ENCODE measurements around the gene NTN5. TPM values are rescaled to one million over a fixed set of nuclear protein-coding genes. Genes with fewer than 3 reads are reported as not detected.
A peak's percentile ranks its signal among the peaks of the same experiment; 100 is the strongest.

Gene NTN5
- polyA plus RNA-seq, 2 donors: 0.25 to 0.39 TPM

DNA sequence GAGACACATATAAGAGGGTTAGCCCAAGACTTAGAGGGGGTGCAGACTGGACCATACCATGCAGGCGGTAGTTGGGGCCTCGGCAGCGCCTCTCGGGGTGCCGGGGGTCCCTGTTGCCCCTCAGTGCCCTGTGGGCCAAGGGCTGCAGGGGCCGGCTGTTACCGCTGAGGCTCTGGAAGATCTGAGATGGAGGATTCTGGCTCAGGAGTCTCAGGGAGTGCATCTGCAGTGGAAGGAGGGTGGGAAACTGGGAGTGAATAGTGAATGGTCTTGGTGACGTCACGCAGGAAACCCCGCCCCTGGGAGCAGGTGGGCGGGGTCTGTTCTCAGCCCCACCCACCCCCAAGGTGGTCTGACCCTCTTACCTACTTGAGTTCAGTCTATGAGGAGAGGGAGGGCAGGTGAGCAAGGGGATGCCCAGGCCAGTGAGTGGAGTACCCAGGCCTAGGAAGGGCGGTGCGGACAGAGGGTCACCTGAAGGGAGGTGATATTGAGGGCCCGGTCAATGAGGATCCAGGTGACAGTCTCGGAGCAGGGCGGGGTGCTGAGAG is 33.9 kb downstream of the NTN5 start:
- Histone ChIP-seq H3K27me3 (ENCODE audit: control insufficient read depth in 1 of 2, insufficient read depth in 2 of 2, low read length in 2 of 2) (no peaks in the 10 kb centered on the region), H3K4me1 (ENCODE audit: control insufficient read depth in 2 of 2, insufficient read depth in 2 of 2, low read length in 1 of 2) (peaks cover 0 to 7% of the 10 kb centered on the region in 2 donors), H3K27ac (ENCODE audit: low read depth in 2 of 2, low read length in 1 of 2) (peak overlapping the region; percentile 98 to 99), H3K4me3 (ENCODE audit: low read depth in 1 of 2, low read length in 2 of 2) (no peak overlapping the region), H3K9me3 (ENCODE audit: control insufficient read depth in 2 of 2, insufficient read depth in 1 of 2, low read depth in 1 of 2, low read length in 1 of 2) (no peaks in the 10 kb centered on the region), H3K36me3 (ENCODE audit: control insufficient read depth in 2 of 2, insufficient read depth in 2 of 2, low read length in 1 of 2) (no peaks in the 10 kb centered on the region)
- 74 to 78% methylated on average over 16 of the region's 16 CpGs for WGBS, 2 donors

DNA sequence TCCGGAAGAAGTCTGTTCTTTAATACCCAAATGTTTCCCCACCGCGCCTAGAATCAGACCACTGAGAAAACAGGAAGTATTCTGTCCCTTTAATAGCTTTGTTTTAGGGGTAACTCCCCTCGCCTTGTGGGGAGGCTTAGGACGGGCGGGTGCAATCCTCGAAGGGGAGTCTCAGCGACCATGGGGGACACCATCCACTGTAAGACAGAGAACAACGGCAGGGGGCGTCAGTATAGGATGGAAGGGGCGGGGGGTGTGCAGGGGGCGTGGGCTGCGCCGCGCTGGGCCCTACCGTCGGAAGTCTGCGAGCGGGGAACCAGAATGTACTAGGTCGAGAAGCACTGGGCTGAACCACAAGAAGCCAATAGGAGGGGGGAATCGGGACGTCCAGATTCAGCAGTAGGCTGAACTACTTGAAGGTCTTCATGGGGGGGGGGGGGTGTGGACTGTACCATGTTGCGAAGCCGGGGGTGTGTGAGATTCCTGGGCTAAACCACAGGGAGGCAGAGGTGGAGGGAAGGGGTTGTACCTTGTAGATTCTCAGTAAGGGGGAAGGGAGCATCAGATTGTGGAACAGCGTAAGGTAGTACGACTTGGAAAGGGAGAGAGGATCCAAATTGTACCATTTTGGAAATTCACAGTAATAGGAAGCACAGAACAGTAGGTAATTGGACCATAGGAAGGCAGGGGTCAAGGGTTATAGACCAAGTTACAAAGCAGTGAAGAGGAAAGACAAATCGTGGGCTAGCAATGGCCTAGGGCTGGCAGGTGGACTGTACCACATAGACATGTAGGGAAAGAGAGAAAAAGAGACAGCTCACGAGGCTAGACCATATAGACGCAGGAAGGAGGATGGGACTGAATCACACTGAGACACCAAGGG is 34.6 kb downstream of the NTN5 start:
- Histone ChIP-seq H3K27me3 (ENCODE audit: control insufficient read depth in 1 of 2, insufficient read depth in 2 of 2, low read length in 2 of 2) (no peaks in the 10 kb centered on the region), H3K9me3 (ENCODE audit: control insufficient read depth in 2 of 2, insufficient read depth in 1 of 2, low read depth in 1 of 2, low read length in 1 of 2) (no peaks in the 10 kb centered on the region), H3K27ac (ENCODE audit: low read depth in 2 of 2, low read length in 1 of 2) (peak overlapping the region; percentile 98 to 99), H3K4me1 (ENCODE audit: control insufficient read depth in 2 of 2, insufficient read depth in 2 of 2, low read length in 1 of 2) (peaks cover 0 to 10% of the 10 kb centered on the region in 2 donors), H3K4me3 (ENCODE audit: low read depth in 1 of 2, low read length in 2 of 2) (peak overlapping the region; percentile 46 to 65), H3K36me3 (ENCODE audit: control insufficient read depth in 2 of 2, insufficient read depth in 2 of 2, low read length in 1 of 2) (no peaks in the 10 kb centered on the region)
- 6 to 7% methylated on average over 29 of the region's 29 CpGs for WGBS, 2 donors

- Histone ChIP-seq H3K4me3 (ENCODE audit: low read depth in 1 of 2, low read length in 2 of 2) (peak overlapping the region; percentile 61 to 65), H3K4me1 (ENCODE audit: control insufficient read depth in 2 of 2, insufficient read depth in 2 of 2, low read length in 1 of 2) (peaks cover 0 to 10% of the 10 kb centered on the region in 2 donors), H3K27me3 (ENCODE audit: control insufficient read depth in 1 of 2, insufficient read depth in 2 of 2, low read length in 2 of 2) (no peaks in the 10 kb centered on the region), H3K36me3 (ENCODE audit: control insufficient read depth in 2 of 2, insufficient read depth in 2 of 2, low read length in 1 of 2) (no peaks in the 10 kb centered on the region), H3K9me3 (ENCODE audit: control insufficient read depth in 2 of 2, insufficient read depth in 1 of 2, low read depth in 1 of 2, low read length in 1 of 2) (no peaks in the 10 kb centered on the region), H3K27ac (ENCODE audit: low read depth in 2 of 2, low read length in 1 of 2) (peak overlapping the region; percentile 98 to 99)
- WGBS, 2 donors: 0 to 1% methylated on average over 36 to 38 of the region's 38 CpGs
Observed at GRCh38 chr19:48637449-48637947, 35.3 kb downstream of the NTN5 start.

GRCh38 chr19:48636859-48637448 is 35.9 kb downstream of the NTN5 start, which contains the start of gene DBP:
DBP (minus strand) TSS chr19:48637379; CDS start chr19:48636994, 385 bp downstream.
- 0 to 1% methylated on average over 39 to 40 of the region's 40 CpGs for WGBS, 2 donors
- Histone ChIP-seq H3K27me3 (ENCODE audit: control insufficient read depth in 1 of 2, insufficient read depth in 2 of 2, low read length in 2 of 2) (no peaks in the 10 kb centered on the region), H3K9me3 (ENCODE audit: control insufficient read depth in 2 of 2, insufficient read depth in 1 of 2, low read depth in 1 of 2, low read length in 1 of 2) (no peaks in the 10 kb centered on the region), H3K36me3 (ENCODE audit: control insufficient read depth in 2 of 2, insufficient read depth in 2 of 2, low read length in 1 of 2) (no peaks in the 10 kb centered on the region), H3K4me1 (ENCODE audit: control insufficient read depth in 2 of 2, insufficient read depth in 2 of 2, low read length in 1 of 2) (peaks cover 0 to 10% of the 10 kb centered on the region in 2 donors), H3K27ac (ENCODE audit: low read depth in 2 of 2, low read length in 1 of 2) (peak within 1 kb of the TSS; percentile 98 to 99), H3K4me3 (ENCODE audit: low read depth in 1 of 2, low read length in 2 of 2) (peak within 1 kb of the TSS; percentile 61 to 65)

- WGBS, 2 donors: 1 to 2% methylated on average over 35 of the region's 35 CpGs
Observed at GRCh38 chr19:48635966-48636858, 36.6 kb downstream of the NTN5 start.

GRCh38 chr19:48635263-48635965 is 37.4 kb downstream of the NTN5 start:
- Histone ChIP-seq H3K4me3 (ENCODE audit: low read depth in 1 of 2, low read length in 2 of 2) (peak overlapping the region; percentile 61 to 65), H3K27ac (ENCODE audit: low read depth in 2 of 2, low read length in 1 of 2) (peak overlapping the region; percentile 98 to 99), H3K4me1 (ENCODE audit: control insufficient read depth in 2 of 2, insufficient read depth in 2 of 2, low read length in 1 of 2) (peaks cover 0 to 10% of the 10 kb centered on the region in 2 donors), H3K36me3 (ENCODE audit: control insufficient read depth in 2 of 2, insufficient read depth in 2 of 2, low read length in 1 of 2) (no peaks in the 10 kb centered on the region), H3K9me3 (ENCODE audit: control insufficient read depth in 2 of 2, insufficient read depth in 1 of 2, low read depth in 1 of 2, low read length in 1 of 2) (no peaks in the 10 kb centered on the region), H3K27me3 (ENCODE audit: control insufficient read depth in 1 of 2, insufficient read depth in 2 of 2, low read length in 2 of 2) (no peaks in the 10 kb centered on the region)
- WGBS, 2 donors: 1% methylated on average over 60 to 67 of the region's 67 CpGs

More at GRCh38 chr19:48635966-48636858, 36.6 kb downstream of the NTN5 start:
- Histone ChIP-seq H3K9me3 (ENCODE audit: control insufficient read depth in 2 of 2, insufficient read depth in 1 of 2, low read depth in 1 of 2, low read length in 1 of 2) (no peaks in the 10 kb centered on the region), H3K4me1 (ENCODE audit: control insufficient read depth in 2 of 2, insufficient read depth in 2 of 2, low read length in 1 of 2) (peaks cover 0 to 10% of the 10 kb centered on the region in 2 donors), H3K4me3 (ENCODE audit: low read depth in 1 of 2, low read length in 2 of 2) (peak overlapping the region; percentile 61 to 65), H3K36me3 (ENCODE audit: control insufficient read depth in 2 of 2, insufficient read depth in 2 of 2, low read length in 1 of 2) (no peaks in the 10 kb centered on the region), H3K27me3 (ENCODE audit: control insufficient read depth in 1 of 2, insufficient read depth in 2 of 2, low read length in 2 of 2) (no peaks in the 10 kb centered on the region), H3K27ac (ENCODE audit: low read depth in 2 of 2, low read length in 1 of 2) (peak overlapping the region; percentile 98 to 99)

DNA sequence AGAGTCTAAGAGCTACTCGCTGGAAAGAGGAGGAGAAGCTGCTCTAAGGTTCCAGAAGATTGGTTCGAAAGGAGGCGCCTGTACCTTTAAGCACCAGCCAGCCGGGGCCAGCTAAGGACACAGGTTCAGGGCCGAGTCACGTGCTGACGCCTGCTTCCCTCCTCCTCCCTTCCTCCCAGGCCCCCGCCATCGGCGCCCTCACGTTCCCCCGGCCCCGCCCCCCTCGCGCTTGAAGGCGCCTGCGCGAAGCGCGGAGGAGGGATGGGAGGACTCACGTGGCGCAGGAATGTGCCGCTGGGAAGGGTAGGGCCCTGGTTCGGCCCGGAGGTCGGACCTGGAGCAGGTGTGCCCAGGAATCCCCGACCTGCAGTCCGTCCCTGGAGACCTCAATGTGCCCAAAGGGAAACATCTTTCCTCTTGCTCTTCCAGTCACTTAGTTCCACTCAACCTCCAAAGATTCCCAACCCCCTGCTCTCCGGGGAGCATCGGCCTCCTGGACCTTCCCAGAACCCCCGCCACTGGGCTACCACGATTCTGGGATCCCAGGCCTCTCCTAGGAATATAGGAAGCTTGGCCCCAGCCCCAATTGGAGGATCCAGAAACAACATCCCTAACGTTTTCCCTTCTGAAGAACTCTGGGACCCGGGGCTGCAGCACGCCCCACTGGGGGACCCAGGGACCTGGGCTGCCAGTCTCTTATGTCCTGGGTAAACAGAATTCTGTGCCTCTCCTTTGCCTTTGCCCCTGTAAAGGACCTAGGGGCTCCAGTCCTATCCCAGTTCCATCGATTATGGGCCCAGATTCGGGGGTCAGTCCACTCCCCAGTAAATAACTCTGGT is 38.2 kb downstream of the NTN5 start:
- Histone ChIP-seq H3K4me3 (ENCODE audit: low read depth in 1 of 2, low read length in 2 of 2) (peak overlapping the region; percentile 20 to 65), H3K36me3 (ENCODE audit: control insufficient read depth in 2 of 2, insufficient read depth in 2 of 2, low read length in 1 of 2) (peaks cover 0 to 7% of the 10 kb centered on the region in 2 donors), H3K27ac (ENCODE audit: low read depth in 2 of 2, low read length in 1 of 2) (peak overlapping the region; percentile 98 to 99), H3K9me3 (ENCODE audit: control insufficient read depth in 2 of 2, insufficient read depth in 1 of 2, low read depth in 1 of 2, low read length in 1 of 2) (no peaks in the 10 kb centered on the region), H3K27me3 (ENCODE audit: control insufficient read depth in 1 of 2, insufficient read depth in 2 of 2, low read length in 2 of 2) (no peaks in the 10 kb centered on the region), H3K4me1 (ENCODE audit: control insufficient read depth in 2 of 2, insufficient read depth in 2 of 2, low read length in 1 of 2) (peaks cover 0 to 13% of the 10 kb centered on the region in 2 donors)
- 4% methylated on average over 36 to 37 of the region's 37 CpGs for WGBS, 2 donors

DNA sequence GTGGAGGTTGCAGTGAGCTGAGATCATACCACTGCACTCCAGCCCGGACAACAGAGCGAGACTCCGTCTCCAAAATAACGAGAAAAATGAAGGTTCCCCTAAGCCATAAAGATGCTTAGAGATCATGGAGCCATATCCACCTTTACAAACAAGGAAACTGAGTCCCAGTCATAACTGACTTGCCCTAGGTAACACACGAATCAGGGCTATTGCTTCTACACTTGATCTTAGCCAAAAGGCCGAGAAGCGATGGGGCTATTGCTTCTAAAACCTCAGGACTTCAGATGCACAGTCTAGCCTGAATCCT is 38.8 kb downstream of the NTN5 start:
- H3K9me3 ChIP-seq (ENCODE audit: control insufficient read depth in 2 of 2, insufficient read depth in 1 of 2, low read depth in 1 of 2, low read length in 1 of 2): no peaks in the 10 kb centered on the region
- WGBS, 2 donors: 33 to 35% methylated on average over 7 of the region's 7 CpGs
- H3K4me3 ChIP-seq (ENCODE audit: low read depth in 1 of 2, low read length in 2 of 2): no peak overlapping the region
- H3K27me3 ChIP-seq (ENCODE audit: control insufficient read depth in 1 of 2, insufficient read depth in 2 of 2, low read length in 2 of 2): no peaks in the 10 kb centered on the region
- H3K27ac ChIP-seq (ENCODE audit: low read depth in 2 of 2, low read length in 1 of 2): peak overlapping the region; percentile 93 to 99
- H3K36me3 ChIP-seq (ENCODE audit: control insufficient read depth in 2 of 2, insufficient read depth in 2 of 2, low read length in 1 of 2): peaks cover 0 to 7% of the 10 kb centered on the region in 2 donors
- peaks cover 0 to 13% of the 10 kb centered on the region in 2 donors for H3K4me1 ChIP-seq (ENCODE audit: control insufficient read depth in 2 of 2, insufficient read depth in 2 of 2, low read length in 1 of 2)
